Neural progenitor cell (in vitro differentiated cells): Measurements from ENCODE around the gene HMSD. TPM values are rescaled to one million over a fixed set of nuclear protein-coding genes. Genes with fewer than 3 reads are reported as not detected.

Experiments used
- DNase-seq: peaks from one replicate; pipeline ENCODE4 v3.0.0-alpha.2; 2016; ENCODE audit warnings: low spot score
- H2AFZ ChIP-seq: fragments of 200-600 bp; sonication (generic); replicated peaks from 2 replicates; pipeline ENCODE4 v1.6.1; 2016; ENCODE audit warnings: antibody characterized with exemption
- H3F3A ChIP-seq: fragments of 200-600 bp; sonication (generic); 2 replicates; pipeline ENCODE4 v1.6.1; 2016; ENCODE audit warnings: antibody characterized with exemption, low read depth
- H3K27ac ChIP-seq: fragments of 200-600 bp; sonication (generic); 2 replicates; pipeline ENCODE4 v1.5.1; 2016; ENCODE audit warnings: mild to moderate bottlenecking
- H3K27me3 ChIP-seq: fragments of 200-600 bp; sonication (generic); 2 replicates; pipeline ENCODE4 v1.6.1; 2016; ENCODE audit warnings: mild to moderate bottlenecking, moderate library complexity
- H3K36me3 ChIP-seq: fragments of 200-600 bp; sonication (generic); 2 replicates; pipeline ENCODE4 v1.5.1; 2016
- H3K4me1 ChIP-seq: fragments of 200-600 bp; sonication (generic); 2 replicates; pipeline ENCODE4 v1.6.1; 2016; ENCODE audit warnings: mixed run types
- H3K4me2 ChIP-seq: fragments of 200-600 bp; sonication (generic); 2 replicates; pipeline ENCODE4 v1.6.1; 2016
- H3K4me3 ChIP-seq: fragments of 200-600 bp; sonication (generic); 2 replicates; pipeline ENCODE4 v1.5.1; 2016
- H3K79me2 ChIP-seq: fragments of 200-600 bp; sonication (generic); 2 replicates; pipeline ENCODE4 v1.6.1; 2016; ENCODE audit warnings: low read depth
- H3K9ac ChIP-seq: fragments of 200-600 bp; sonication (generic); 2 replicates; pipeline ENCODE4 v1.6.1; 2016
- H3K9me3 ChIP-seq: fragments of 200-600 bp; sonication (generic); 2 replicates; pipeline ENCODE4 v1.5.1; 2016; ENCODE audit warnings: low read depth
- H4K20me1 ChIP-seq: fragments of 200-600 bp; sonication (generic); 2 replicates; pipeline ENCODE4 v1.6.1; 2016; ENCODE audit warnings: low read depth
- H3K27ac Mint-ChIP-seq: 3 replicates; pipeline ENCODE4 v1.8.0; 2021; ENCODE audit warnings: mixed read lengths
- H3K27me3 Mint-ChIP-seq: 2 replicates; pipeline ENCODE4 v1.8.0; 2022; ENCODE audit warnings: low read depth, mild to moderate bottlenecking, inconsistent platforms, moderate library complexity, mixed read lengths; ENCODE audit not compliant: insufficient read depth
- H3K36me3 Mint-ChIP-seq: 3 replicates; pipeline ENCODE4 v1.8.0; 2021; ENCODE audit warnings: mixed read lengths
- H3K4me1 Mint-ChIP-seq: 3 replicates; pipeline ENCODE4 v1.8.0; 2021; ENCODE audit warnings: mixed read lengths
- H3K4me3 Mint-ChIP-seq: 3 replicates; pipeline ENCODE4 v1.8.0; 2021; ENCODE audit warnings: mild to moderate bottlenecking, moderate library complexity, mixed read lengths
- H3K9me3 Mint-ChIP-seq: 3 replicates; pipeline ENCODE4 v1.8.0; 2020; ENCODE audit warnings: mixed read lengths
- EZH2 ChIP-seq: fragments of 200-600 bp; sonication (generic); IDR thresholded peaks from 2 replicates; pipeline ENCODE4 v1.6.1; 2017; ENCODE audit warnings: antibody characterized with exemption, mild to moderate bottlenecking, moderate library complexity
- EZH2phosphoT487 ChIP-seq: fragments of 200-600 bp; sonication (generic); IDR thresholded peaks from 2 replicates; pipeline ENCODE4 v1.6.1; 2017; ENCODE audit warnings: antibody characterized with exemption
- total RNA-seq: library from RNA; depleted of rRNA; stranded (reverse); fragments of >200 nt; gene quantifications from 2 replicates; pipeline ENCODE4 v1.2.3, GENCODE V29; 2015; ENCODE audit warnings: low replicate concordance
- TF ChIP-seq, protein P1 (sequence below): fragments of 200-600 bp; sonication (generic); IDR thresholded peaks from 2 replicates; pipeline ENCODE4 v1.5.1; 2017; ENCODE audit warnings: antibody characterized with exemption, mild to moderate bottlenecking

HMSD gene
- total RNA-seq, 1 donor from 2014 or later: 0.88 TPM

DNA sequence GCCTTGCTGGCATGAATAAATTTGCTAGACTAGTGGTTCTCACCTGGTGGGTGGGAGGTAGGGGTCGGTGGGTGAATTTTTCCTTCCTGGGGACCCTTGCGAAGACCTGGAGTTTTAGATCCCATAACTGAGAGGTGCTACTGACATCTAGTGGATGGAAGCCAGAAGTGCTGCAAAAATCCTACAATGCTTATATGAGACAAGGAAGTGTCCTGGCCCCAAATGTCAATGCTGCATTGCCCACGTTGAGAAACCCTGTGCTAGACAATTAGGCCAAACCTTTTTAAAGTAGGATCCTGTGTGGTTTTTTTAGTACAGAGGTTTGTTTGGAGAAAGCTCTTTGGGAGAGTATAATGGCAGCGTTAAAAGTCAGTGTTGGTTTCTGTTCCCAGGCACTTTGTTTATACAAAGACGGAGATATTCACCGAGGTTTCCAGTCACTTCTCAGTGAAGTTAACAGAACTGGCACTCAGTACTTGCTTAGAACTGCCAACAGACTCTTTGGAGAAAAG is 30.4 kb downstream of the HMSD start:
- Histone ChIP-seq H3K4me3 (no peak overlapping the region), H2AFZ (peak overlapping the region; percentile 76), H3K79me2 (no peaks in the 10 kb centered on the region), H4K20me1 (no peaks in the 10 kb centered on the region), H3K27ac (no peak overlapping the region), H3K4me1 (no peaks in the 10 kb centered on the region), H3F3A (no peaks in the 10 kb centered on the region), H3K36me3 (no peaks in the 10 kb centered on the region), H3K27me3 (peaks cover 36% of the 10 kb centered on the region), H3K9ac (no peak overlapping the region), H3K4me2 (no peak overlapping the region), H3K9me3 (no peaks in the 10 kb centered on the region)
- H3K4me3 Mint-ChIP-seq: no peak overlapping the region
- H3K4me1 Mint-ChIP-seq: peaks cover 4% of the 10 kb centered on the region
- H3K27ac Mint-ChIP-seq: no peak overlapping the region
- no peaks in the 10 kb centered on the region for H3K36me3 Mint-ChIP-seq
- peak; percentile 75 for DNase-seq
- peaks cover 2% of the 10 kb centered on the region for H3K27me3 Mint-ChIP-seq
- TF ChIP-seq EZH2: no peak
- TF ChIP-seq, protein P1, sequence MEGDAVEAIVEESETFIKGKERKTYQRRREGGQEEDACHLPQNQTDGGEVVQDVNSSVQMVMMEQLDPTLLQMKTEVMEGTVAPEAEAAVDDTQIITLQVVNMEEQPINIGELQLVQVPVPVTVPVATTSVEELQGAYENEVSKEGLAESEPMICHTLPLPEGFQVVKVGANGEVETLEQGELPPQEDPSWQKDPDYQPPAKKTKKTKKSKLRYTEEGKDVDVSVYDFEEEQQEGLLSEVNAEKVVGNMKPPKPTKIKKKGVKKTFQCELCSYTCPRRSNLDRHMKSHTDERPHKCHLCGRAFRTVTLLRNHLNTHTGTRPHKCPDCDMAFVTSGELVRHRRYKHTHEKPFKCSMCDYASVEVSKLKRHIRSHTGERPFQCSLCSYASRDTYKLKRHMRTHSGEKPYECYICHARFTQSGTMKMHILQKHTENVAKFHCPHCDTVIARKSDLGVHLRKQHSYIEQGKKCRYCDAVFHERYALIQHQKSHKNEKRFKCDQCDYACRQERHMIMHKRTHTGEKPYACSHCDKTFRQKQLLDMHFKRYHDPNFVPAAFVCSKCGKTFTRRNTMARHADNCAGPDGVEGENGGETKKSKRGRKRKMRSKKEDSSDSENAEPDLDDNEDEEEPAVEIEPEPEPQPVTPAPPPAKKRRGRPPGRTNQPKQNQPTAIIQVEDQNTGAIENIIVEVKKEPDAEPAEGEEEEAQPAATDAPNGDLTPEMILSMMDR: peak; percentile 85
- no peaks in the 10 kb centered on the region for H3K9me3 Mint-ChIP-seq

DNA sequence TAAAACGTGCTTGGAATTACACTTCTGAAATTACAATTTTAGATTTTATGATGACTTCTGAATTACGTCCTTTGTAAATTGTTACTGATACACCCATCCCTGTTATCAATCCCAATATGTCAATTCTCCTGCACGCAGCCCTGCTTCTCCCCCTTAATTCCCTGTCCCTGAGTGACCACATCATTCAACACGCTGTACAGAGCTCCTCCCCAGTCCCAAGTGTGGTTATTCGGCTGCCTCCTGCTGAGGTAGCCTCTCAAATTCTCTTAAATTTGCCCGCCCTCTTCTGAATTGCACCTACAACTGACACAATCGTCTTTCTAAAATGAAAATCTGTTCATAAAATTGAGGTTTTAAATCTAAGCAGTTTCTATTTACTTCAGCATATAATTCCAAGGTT is 30.9 kb downstream of the HMSD start:
- DNase-seq: no peak
- Mint-ChIP-seq H3K4me3 (no peak overlapping the region), H3K36me3 (no peaks in the 10 kb centered on the region), H3K27me3 (peaks cover 2% of the 10 kb centered on the region), H3K27ac (no peak overlapping the region), H3K9me3 (no peaks in the 10 kb centered on the region), H3K4me1 (peaks cover 4% of the 10 kb centered on the region)
- Histone ChIP-seq H3K79me2 (no peaks in the 10 kb centered on the region), H3K4me2 (no peak overlapping the region), H3K27ac (no peak overlapping the region), H4K20me1 (no peaks in the 10 kb centered on the region), H3K4me3 (no peak overlapping the region), H3K9ac (no peak overlapping the region), H3F3A (no peaks in the 10 kb centered on the region), H3K9me3 (no peaks in the 10 kb centered on the region), H2AFZ (no peak overlapping the region), H3K27me3 (peaks cover 30% of the 10 kb centered on the region), H3K36me3 (no peaks in the 10 kb centered on the region), H3K4me1 (no peaks in the 10 kb centered on the region)
- TF ChIP-seq, protein P1: no peak

DNA sequence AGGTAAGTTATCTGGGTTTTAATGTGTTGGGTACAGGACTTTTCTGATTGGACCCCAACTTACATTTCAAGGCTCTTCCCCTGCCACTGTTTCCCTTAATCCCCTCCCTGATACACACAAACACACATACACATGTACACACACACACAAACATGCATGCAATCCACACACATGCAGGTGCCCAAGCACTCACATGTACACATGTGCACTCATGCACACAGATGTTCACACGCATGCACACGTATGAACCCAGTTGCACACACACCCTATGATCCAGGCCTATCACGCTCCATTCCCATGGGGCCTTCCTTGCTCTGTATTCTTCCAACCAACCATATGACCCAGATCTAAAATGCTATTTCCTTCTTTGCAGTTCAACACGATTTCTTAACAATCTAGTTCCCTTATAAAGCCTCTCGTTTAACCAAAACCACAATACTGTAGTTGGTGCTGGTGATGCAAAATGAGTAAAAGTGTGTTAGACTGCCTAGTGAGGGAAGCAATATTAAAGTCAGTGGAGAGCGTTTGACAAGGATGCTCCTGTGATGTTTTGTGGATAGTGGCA is 31.9 kb downstream of the HMSD start:
- Mint-ChIP-seq H3K36me3 (no peaks in the 10 kb centered on the region), H3K4me1 (peaks cover 4% of the 10 kb centered on the region)

More for the DNA sequence above, 31.9 kb downstream of the HMSD start:
- no peak overlapping the region for H3K4me2 ChIP-seq
- H2AFZ ChIP-seq: no peak overlapping the region
- no peak overlapping the region for H3K27ac ChIP-seq
- no peak for DNase-seq
- no peak overlapping the region for H3K4me3 ChIP-seq
- Mint-ChIP-seq H3K9me3 (no peaks in the 10 kb centered on the region), H3K27ac (no peak overlapping the region), H3K27me3 (peaks cover 2% of the 10 kb centered on the region), H3K4me3 (no peak overlapping the region)
- TF ChIP-seq, protein P1: no peak
- TF ChIP-seq EZH2 (no peak), EZH2phosphoT487 (no peak)
- H3K4me1 ChIP-seq: no peaks in the 10 kb centered on the region
- H3K79me2 ChIP-seq: no peaks in the 10 kb centered on the region
- no peak overlapping the region for H3K9ac ChIP-seq
- H3K36me3 ChIP-seq: no peaks in the 10 kb centered on the region
- no peaks in the 10 kb centered on the region for H3F3A ChIP-seq
- no peaks in the 10 kb centered on the region for H3K9me3 ChIP-seq
- peaks cover 22% of the 10 kb centered on the region for H3K27me3 ChIP-seq
- H4K20me1 ChIP-seq: no peaks in the 10 kb centered on the region
